H1 (cell line): ENCODE measurements around the gene TPMT. TPM values are rescaled to one million over a fixed set of nuclear protein-coding genes. Genes with fewer than 3 reads are reported as not detected.

Source experiments
- BCL11A ChIP-seq, 2 experiments: IDR thresholded peaks; one replicate each; pipeline ENCODE4 v1.6.1; 2011; ENCODE audit warnings: low read depth in 2 of 2, low read length in 2 of 2, mild to moderate bottlenecking in 2 of 2
- KDM5A ChIP-seq: fragments of 200-600 bp; IDR thresholded peaks from 2 replicates; pipeline ENCODE4 v1.7.1; 2012; ENCODE audit warnings: mild to moderate bottlenecking, low read length, inconsistent platforms, mixed read lengths
- MAFK ChIP-seq: IDR thresholded peaks from 2 replicates; pipeline ENCODE4 v1.6.1; 2012; ENCODE audit warnings: low read depth, mild to moderate bottlenecking, improper control_type of control experiment, low read length
- MAX ChIP-seq: IDR thresholded peaks from 2 replicates; pipeline ENCODE4 v1.6.1; 2012; ENCODE audit warnings: inconsistent platforms
- USF2 ChIP-seq: IDR thresholded peaks from 2 replicates; pipeline ENCODE4 v1.6.1; 2011; ENCODE audit warnings: low read length, improper control_type of control experiment
- polyA plus RNA-seq, 7 experiments: library from polyadenylated mRNA; depleted of rRNA in 3 of 7; stranded (reverse) in 5 of 7; unstranded in 2 of 7; fragments of >200 nt in 5 of 7; fragments of 200-250 nt in 2 of 7; gene quantifications; 1 replicate in 5 of 7; 2 replicates in 1 of 7; 4 replicates in 1 of 7; pipeline versions ENCODE4 v1.2.1 to v1.2.3, GENCODE V29; 2011 to 2013; ENCODE audit warnings: missing spikeins in 2 of 7, mixed read lengths in 2 of 7
- total RNA-seq: library from RNA; stranded (reverse); fragmentation: NEBNext Ultra II Directional; extraction: Animal tissue kit (Norgen Biotek cat#: 25700); gene quantifications from 2 replicates; pipeline ENCODE4 v1.2.1, GENCODE V29; 2021

TPMT gene
- total and polyA plus RNA-seq, 2 of the 8 experiments (the other 6 are each of a cell fraction or from before 2014, with no cell fraction given), result 12.3 to 17.2 TPM

GRCh38 chr6:18153311-18153703 lies 1.6 kb downstream of the TPMT start (continued):
- TF ChIP-seq KDM5A, result no peak
- TF ChIP-seq USF2, result no peak
- no peak for TF ChIP-seq MAX
- TF ChIP-seq MAFK, result no peak
- no peak for TF ChIP-seq BCL11A (IDR thresholded peaks at IDR 0.05; ENCODE audit: low read depth in 2 of 2, low read length in 2 of 2)
